HG03565 (cell line): ENCODE measurements around the gene LZTFL1.

ENCODE experiments used
- ATAC-seq: cut with Tn5 transposase; IDR thresholded peaks from one replicate; pipeline ENCODE4 v1.9.1; 2021; ENCODE audit warnings: mild to moderate bottlenecking, moderate library complexity; ENCODE audit not compliant: unreplicated experiment

The LZTFL1 gene, protein sequence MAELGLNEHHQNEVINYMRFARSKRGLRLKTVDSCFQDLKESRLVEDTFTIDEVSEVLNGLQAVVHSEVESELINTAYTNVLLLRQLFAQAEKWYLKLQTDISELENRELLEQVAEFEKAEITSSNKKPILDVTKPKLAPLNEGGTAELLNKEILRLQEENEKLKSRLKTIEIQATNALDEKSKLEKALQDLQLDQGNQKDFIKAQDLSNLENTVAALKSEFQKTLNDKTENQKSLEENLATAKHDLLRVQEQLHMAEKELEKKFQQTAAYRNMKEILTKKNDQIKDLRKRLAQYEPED

GRCh38 chr3:45841757-45842491 is at the start of gene LZTFL1:
Gene LZTFL1 (minus strand): TSS chr3:45842119. CDS start chr3:45841991, 128 bp downstream.
- peak; percentile 81 for ATAC-seq

DNA sequence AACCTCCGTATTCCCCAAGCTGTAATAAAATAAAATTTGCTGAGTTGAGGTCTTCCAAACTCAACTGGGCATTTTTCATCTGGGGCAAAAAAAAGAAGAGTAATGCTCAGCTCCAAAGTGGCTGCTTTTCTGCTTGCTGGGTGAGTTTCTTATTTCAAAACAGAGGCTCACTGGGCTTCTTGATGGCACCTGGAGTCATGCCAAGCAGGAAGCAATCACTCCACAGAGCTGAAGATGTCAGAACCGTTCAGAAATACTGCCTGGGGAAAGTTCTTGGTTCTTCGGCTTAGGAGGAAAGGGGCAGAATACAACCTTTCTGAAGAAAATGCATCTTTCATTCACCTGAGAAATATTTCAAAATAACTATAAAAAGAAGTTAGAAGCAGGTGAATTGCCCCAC is 48.5 kb upstream of the LZTFL1 start:
- ATAC-seq = no peak

- no peak for ATAC-seq
These were observed 47.4 kb upstream of the LZTFL1 start for GRCh38 chr3:45889337-45889736.

GRCh38 chr3:45887759-45888511 is 46.0 kb upstream of the LZTFL1 start:
- ATAC-seq = no peak

GRCh38 chr3:45887285-45887684 is 45.4 kb upstream of the LZTFL1 start:
- no peak for ATAC-seq

GRCh38 chr3:45885979-45886705 is 44.2 kb upstream of the LZTFL1 start, which contains the start of gene CCR9:
Gene CCR9 (plus strand): TSS chr3:45886543. CDS start chr3:45894934, 8,391 bp downstream.
- no peak for ATAC-seq

GRCh38 chr3:45884368-45885201 is 42.7 kb upstream of the LZTFL1 start:
- no peak for ATAC-seq

DNA sequence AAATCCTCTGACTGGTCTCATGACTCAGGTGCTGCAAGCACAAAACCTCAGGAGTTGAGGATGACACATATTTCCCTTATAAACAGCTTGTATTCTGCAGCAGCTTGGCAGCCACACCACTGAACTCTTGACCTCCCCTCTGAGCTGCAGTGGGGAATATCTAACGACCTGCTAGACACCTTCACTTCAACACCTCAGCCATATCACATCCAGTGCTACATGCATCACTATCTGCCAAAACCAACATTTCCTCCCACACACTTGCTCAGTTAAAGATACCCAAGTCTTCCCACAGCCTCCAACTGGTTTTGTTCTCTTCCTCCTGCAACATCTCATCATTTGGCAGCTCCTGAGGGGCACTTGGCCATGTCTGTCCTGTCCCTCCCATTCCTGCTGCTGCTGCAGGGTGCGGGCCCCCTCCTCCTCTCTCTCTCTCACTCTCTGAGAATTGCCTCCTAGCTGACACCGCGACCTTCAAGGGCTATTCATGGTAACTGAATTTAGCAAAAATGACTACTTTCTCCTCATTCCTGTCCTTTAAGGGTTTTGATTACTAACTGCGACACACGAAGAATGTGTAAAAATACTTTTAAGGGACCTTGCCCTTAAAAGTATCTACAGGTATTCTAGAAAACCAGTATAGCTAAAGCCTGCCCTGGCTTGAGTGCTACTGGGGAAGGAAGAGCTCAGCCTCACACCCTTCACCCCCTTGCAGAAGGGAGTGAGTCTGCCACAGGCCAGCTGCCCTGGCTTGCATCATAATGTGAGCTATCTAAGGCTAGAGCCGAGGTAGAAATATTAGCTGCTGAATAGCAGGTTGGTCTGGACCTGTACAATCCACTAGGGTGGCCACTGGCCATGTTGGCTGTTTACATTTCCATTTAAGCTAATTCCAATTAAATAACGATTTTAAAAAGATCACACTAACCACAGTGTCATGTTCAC is 39.4 kb upstream of the LZTFL1 start:
- ATAC-seq = no peak

DNA sequence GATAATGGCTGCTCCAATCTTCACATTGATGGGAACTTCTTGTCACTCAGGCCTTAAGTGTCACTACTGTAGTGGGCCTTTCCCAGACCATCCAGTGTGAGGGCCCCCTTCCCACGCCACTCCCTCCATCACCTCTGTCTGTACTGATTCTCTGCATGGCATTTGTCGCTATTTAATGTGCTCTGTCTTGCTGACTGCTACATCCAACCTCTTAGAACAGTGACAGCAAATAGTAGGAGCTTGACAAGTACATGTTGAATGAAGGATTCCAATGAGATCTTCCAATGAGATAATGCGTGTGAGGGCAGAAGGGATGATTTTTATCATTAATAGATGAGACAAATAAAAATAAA is 38.8 kb upstream of the LZTFL1 start:
- ATAC-seq = no peak

GRCh38 chr3:45878124-45878523 is 36.2 kb upstream of the LZTFL1 start:
- no peak for ATAC-seq

GRCh38 chr3:45874677-45875346 is 32.9 kb upstream of the LZTFL1 start:
- ATAC-seq = no peak

DNA sequence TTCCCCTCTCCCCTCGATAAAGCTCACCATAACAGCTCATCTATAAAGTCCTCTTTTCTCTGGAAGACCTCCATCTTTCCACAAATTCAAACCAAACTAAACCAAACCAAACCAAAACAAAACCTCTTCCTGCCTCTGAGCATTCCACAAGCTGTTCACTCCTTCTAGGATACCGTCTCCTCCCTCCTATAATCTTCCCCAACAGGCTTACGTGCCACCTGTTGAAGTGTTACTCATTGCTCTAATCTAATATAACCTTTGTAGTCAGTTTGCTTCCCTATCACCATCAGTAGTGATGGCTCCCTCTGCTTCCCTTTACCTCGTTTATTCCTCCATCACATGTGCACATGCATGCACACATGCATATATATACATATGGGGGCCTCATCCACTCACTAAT is 31.7 kb upstream of the LZTFL1 start:
- ATAC-seq = no peak

GRCh38 chr3:45873036-45873435 is 31.1 kb upstream of the LZTFL1 start:
- ATAC-seq = no peak

- ATAC-seq = no peak
These were observed 30.6 kb upstream of the LZTFL1 start for GRCh38 chr3:45872569-45872968.

GRCh38 chr3:45871780-45872179 is 29.9 kb upstream of the LZTFL1 start:
- ATAC-seq = no peak

DNA sequence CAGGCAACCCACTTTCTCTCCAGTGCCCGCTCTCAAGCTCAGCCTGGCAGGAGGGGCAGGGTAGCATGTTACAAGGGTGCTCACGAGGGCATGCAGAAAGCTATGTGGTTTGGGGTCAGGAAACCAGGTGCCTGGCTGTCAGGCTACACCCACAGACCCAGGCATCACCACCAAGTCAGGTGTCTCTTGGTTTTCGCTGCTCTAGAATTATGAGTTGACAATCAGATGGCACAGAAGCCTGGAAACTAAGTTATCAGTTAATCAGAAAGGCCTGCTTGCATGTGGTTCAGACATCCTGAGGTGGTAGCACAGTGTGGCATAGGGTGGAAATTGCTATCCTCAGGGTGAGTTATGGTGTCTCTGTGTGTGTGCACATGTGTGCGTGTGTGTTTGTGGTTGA is 28.2 kb upstream of the LZTFL1 start:
- ATAC-seq = no peak

- ATAC-seq = no peak
These were observed 27.7 kb upstream of the LZTFL1 start for GRCh38 chr3:45869638-45870037.

- no peak for ATAC-seq
These were observed 26.7 kb upstream of the LZTFL1 start for GRCh38 chr3:45868650-45869049.

- no peak for ATAC-seq
These were observed 26.3 kb upstream of the LZTFL1 start for GRCh38 chr3:45868213-45868612.
